Kidney epithelial cell (primary cell): ENCODE results near the gene SPSB3. TPM values are rescaled to one million over a fixed set of nuclear protein-coding genes. Genes with fewer than 3 reads are reported as not detected.
"Not testable (repeated sequence)": the region's sequence is repeated elsewhere in the genome, so short reads cannot be mapped to it uniquely, and the experiment has no call there.

Source experiments
- DNase-seq: peaks from one replicate; pipeline ENCODE4 v3.0.0-alpha.2; 2010; ENCODE audit warnings: low read depth
- H3K27me3 ChIP-seq: 2 replicates; pipeline ENCODE4 v1.6.0; 2011; ENCODE audit warnings: low read length; ENCODE audit not compliant: control insufficient read depth, insufficient read depth
- H3K36me3 ChIP-seq: 2 replicates; pipeline ENCODE4 v1.5.1; 2011; ENCODE audit warnings: low read length; ENCODE audit not compliant: control insufficient read depth, insufficient read depth
- H3K4me3 ChIP-seq: 2 replicates; pipeline ENCODE4 v1.5.1; 2011; ENCODE audit warnings: low read depth, mild to moderate bottlenecking, control low read depth, low read length
- CTCF ChIP-seq: IDR thresholded peaks from 2 replicates; pipeline ENCODE4 v1.5.1; 2011; ENCODE audit warnings: mild to moderate bottlenecking, moderate library complexity, low read length, control low read depth, inconsistent platforms; ENCODE audit not compliant: insufficient read depth, poor library complexity, severe bottlenecking
- total RNA-seq: library from RNA; depleted of rRNA; stranded (reverse); fragments of >200 nt; gene quantifications from 2 replicates; pipeline ENCODE4 v1.2.3, GENCODE V29; 2015

SPSB3 gene
- total RNA-seq, 1 donor from 2014 or later, result 60.6 TPM

- H3K27me3 ChIP-seq, result no peaks in the 10 kb centered on the region
- DNase-seq, result no peak
- H3K4me3 ChIP-seq, result no peak overlapping the region
- no peaks in the 10 kb centered on the region for H3K36me3 ChIP-seq
- no peak for TF ChIP-seq CTCF
Measured at GRCh38 chr16:1740781-1741490, 41.4 kb downstream of the SPSB3 start.

GRCh38 chr16:1740234-1740633, 42.1 kb downstream of the SPSB3 start:
- Histone ChIP-seq H3K36me3 (no peaks in the 10 kb centered on the region), H3K4me3 (no peak overlapping the region), H3K27me3 (no peaks in the 10 kb centered on the region)
- no peak for DNase-seq
- TF ChIP-seq CTCF, result no peak

- H3K27me3 ChIP-seq, result no peaks in the 10 kb centered on the region
- no peak for TF ChIP-seq CTCF
- DNase-seq, result no peak
- peaks cover 2% of the 10 kb centered on the region for H3K36me3 ChIP-seq
- H3K4me3 ChIP-seq, result no peak overlapping the region
Measured at GRCh38 chr16:1734816-1735215, 47.6 kb downstream of the SPSB3 start.

GRCh38 chr16:1734123-1734522, 48.2 kb downstream of the SPSB3 start:
- no peak overlapping the region for H3K4me3 ChIP-seq
- H3K27me3 ChIP-seq, result no peaks in the 10 kb centered on the region
- TF ChIP-seq CTCF, result no peak
- H3K36me3 ChIP-seq, result peaks cover 2% of the 10 kb centered on the region
- DNase-seq, result no peak

GRCh38 chr16:1732551-1732987, 49.8 kb downstream of the SPSB3 start:
- not testable (repeated sequence) for H3K36me3 ChIP-seq, H3K27me3 ChIP-seq, DNase-seq, H3K4me3 ChIP-seq

- DNase-seq, result no peak
- no peak for TF ChIP-seq CTCF
- H3K36me3 ChIP-seq, result peaks cover 2% of the 10 kb centered on the region
- H3K4me3 ChIP-seq, result no peak overlapping the region
- no peaks in the 10 kb centered on the region for H3K27me3 ChIP-seq
Measured at GRCh38 chr16:1732071-1732470, 50.3 kb downstream of the SPSB3 start.
